Activated naive CD4-positive, alpha-beta T cell treated with anti-CD3 and anti-CD28 coated beads, Interleukin-2, amount 50 U/mL, for 24 hours (primary cell): ENCODE data around the gene TMEM30A.

Experiments
- H3K27ac Mint-ChIP-seq: one replicate; pipeline ENCODE4 v1.8.0; 2021; ENCODE audit warnings: mild to moderate bottlenecking, mixed read lengths
- H3K27me3 Mint-ChIP-seq: one replicate; pipeline ENCODE4 v1.8.0; 2021; ENCODE audit warnings: mixed read lengths
- H3K36me3 Mint-ChIP-seq: one replicate; pipeline ENCODE4 v1.8.0; 2021; ENCODE audit warnings: mixed read lengths
- H3K4me1 Mint-ChIP-seq: one replicate; pipeline ENCODE4 v1.8.0; 2021; ENCODE audit warnings: mixed read lengths
- H3K4me3 Mint-ChIP-seq: one replicate; pipeline ENCODE4 v1.8.0; 2021; ENCODE audit warnings: mild to moderate bottlenecking, mixed read lengths
- H3K9me3 Mint-ChIP-seq: one replicate; pipeline ENCODE4 v1.8.0; 2021; ENCODE audit warnings: mixed read lengths

TMEM30A gene

GRCh38 chr6:75284632-75285282 lies at the start of gene TMEM30A:
Gene TMEM30A (minus strand): TSS chr6:75284792. CDS start chr6:75284638, 154 bp downstream.
- Mint-ChIP-seq H3K27ac (no peak within 1 kb of the TSS), H3K27me3 (no peaks in the 10 kb centered on the region), H3K4me1 (peaks cover 58% of the 10 kb centered on the region), H3K36me3 (peaks cover 6% of the 10 kb centered on the region), H3K9me3 (no peaks in the 10 kb centered on the region), H3K4me3 (no peak within 1 kb of the TSS)

- no peaks in the 10 kb centered on the region for H3K4me1 Mint-ChIP-seq
- no peaks in the 10 kb centered on the region for H3K9me3 Mint-ChIP-seq
- H3K4me3 Mint-ChIP-seq = no peak overlapping the region
- peaks cover 3% of the 10 kb centered on the region for H3K27me3 Mint-ChIP-seq
- H3K36me3 Mint-ChIP-seq = no peaks in the 10 kb centered on the region
- H3K27ac Mint-ChIP-seq = no peak overlapping the region
Measured at GRCh38 chr6:75333676-75334200, 49.1 kb upstream of the TMEM30A start.

- Mint-ChIP-seq H3K27ac (no peak overlapping the region), H3K4me1 (no peaks in the 10 kb centered on the region), H3K36me3 (no peaks in the 10 kb centered on the region), H3K27me3 (peaks cover 8% of the 10 kb centered on the region), H3K9me3 (no peaks in the 10 kb centered on the region), H3K4me3 (no peak overlapping the region)
Measured at GRCh38 chr6:75331151-75331550, 46.6 kb upstream of the TMEM30A start.

- Mint-ChIP-seq H3K27ac (no peak overlapping the region), H3K4me1 (no peaks in the 10 kb centered on the region), H3K9me3 (no peaks in the 10 kb centered on the region), H3K36me3 (no peaks in the 10 kb centered on the region), H3K27me3 (peaks cover 8% of the 10 kb centered on the region), H3K4me3 (no peak overlapping the region)
Measured at GRCh38 chr6:75329703-75330102, 45.1 kb upstream of the TMEM30A start.

GRCh38 chr6:75327807-75328206 lies 43.2 kb upstream of the TMEM30A start:
- no peaks in the 10 kb centered on the region for H3K36me3 Mint-ChIP-seq
- no peaks in the 10 kb centered on the region for H3K4me1 Mint-ChIP-seq
- peaks cover 8% of the 10 kb centered on the region for H3K27me3 Mint-ChIP-seq
- H3K27ac Mint-ChIP-seq = no peak overlapping the region
- no peaks in the 10 kb centered on the region for H3K9me3 Mint-ChIP-seq
- H3K4me3 Mint-ChIP-seq = no peak overlapping the region

GRCh38 chr6:75326557-75327258 lies 42.1 kb upstream of the TMEM30A start:
- Mint-ChIP-seq H3K36me3 (no peaks in the 10 kb centered on the region), H3K4me1 (no peaks in the 10 kb centered on the region), H3K4me3 (no peak overlapping the region), H3K27ac (no peak overlapping the region), H3K9me3 (no peaks in the 10 kb centered on the region), H3K27me3 (peaks cover 11% of the 10 kb centered on the region)

- Mint-ChIP-seq H3K36me3 (no peaks in the 10 kb centered on the region), H3K4me1 (no peaks in the 10 kb centered on the region), H3K27ac (no peak overlapping the region), H3K27me3 (peaks cover 7% of the 10 kb centered on the region), H3K9me3 (no peaks in the 10 kb centered on the region), H3K4me3 (no peak overlapping the region)
Measured at GRCh38 chr6:75318900-75319299, 34.3 kb upstream of the TMEM30A start.

GRCh38 chr6:75317503-75318206 lies 33.1 kb upstream of the TMEM30A start:
- Mint-ChIP-seq H3K27me3 (peaks cover 10% of the 10 kb centered on the region), H3K36me3 (no peaks in the 10 kb centered on the region), H3K4me1 (no peaks in the 10 kb centered on the region), H3K27ac (no peak overlapping the region), H3K9me3 (no peaks in the 10 kb centered on the region), H3K4me3 (no peak overlapping the region)

GRCh38 chr6:75315978-75316377 lies 31.4 kb upstream of the TMEM30A start:
- H3K4me1 Mint-ChIP-seq = no peaks in the 10 kb centered on the region
- no peaks in the 10 kb centered on the region for H3K9me3 Mint-ChIP-seq
- no peaks in the 10 kb centered on the region for H3K36me3 Mint-ChIP-seq
- no peak overlapping the region for H3K4me3 Mint-ChIP-seq
- H3K27ac Mint-ChIP-seq = no peak overlapping the region
- H3K27me3 Mint-ChIP-seq = peaks cover 9% of the 10 kb centered on the region

- Mint-ChIP-seq H3K27ac (no peak overlapping the region), H3K9me3 (no peaks in the 10 kb centered on the region), H3K27me3 (peaks cover 2% of the 10 kb centered on the region), H3K4me3 (no peak overlapping the region), H3K36me3 (no peaks in the 10 kb centered on the region), H3K4me1 (peaks cover 11% of the 10 kb centered on the region)
Measured at GRCh38 chr6:75308250-75308988, 23.8 kb upstream of the TMEM30A start.

GRCh38 chr6:75307364-75308004 lies 22.9 kb upstream of the TMEM30A start:
- peaks cover 2% of the 10 kb centered on the region for H3K27me3 Mint-ChIP-seq
- peaks cover 11% of the 10 kb centered on the region for H3K4me1 Mint-ChIP-seq
- no peaks in the 10 kb centered on the region for H3K36me3 Mint-ChIP-seq
- H3K27ac Mint-ChIP-seq = no peak overlapping the region
- no peak overlapping the region for H3K4me3 Mint-ChIP-seq
- H3K9me3 Mint-ChIP-seq = no peaks in the 10 kb centered on the region

- no peaks in the 10 kb centered on the region for H3K27me3 Mint-ChIP-seq
- no peak overlapping the region for H3K27ac Mint-ChIP-seq
- H3K4me1 Mint-ChIP-seq = peaks cover 11% of the 10 kb centered on the region
- no peaks in the 10 kb centered on the region for H3K9me3 Mint-ChIP-seq
- no peaks in the 10 kb centered on the region for H3K36me3 Mint-ChIP-seq
- peak overlapping the region; percentile 6 for H3K4me3 Mint-ChIP-seq
Measured at GRCh38 chr6:75306064-75306463, 21.5 kb upstream of the TMEM30A start.

GRCh38 chr6:75305573-75305972 lies 21.0 kb upstream of the TMEM30A start:
- H3K4me3 Mint-ChIP-seq = no peak overlapping the region
- H3K27me3 Mint-ChIP-seq = no peaks in the 10 kb centered on the region
- H3K9me3 Mint-ChIP-seq = no peaks in the 10 kb centered on the region

GRCh38 chr6:75302280-75302679 lies 17.7 kb upstream of the TMEM30A start:
- Mint-ChIP-seq H3K27ac (no peak overlapping the region), H3K36me3 (no peaks in the 10 kb centered on the region), H3K4me3 (no peak overlapping the region), H3K9me3 (no peaks in the 10 kb centered on the region), H3K27me3 (no peaks in the 10 kb centered on the region), H3K4me1 (peaks cover 11% of the 10 kb centered on the region)

More at GRCh38 chr6:75305573-75305972, 21.0 kb upstream of the TMEM30A start:
- no peak overlapping the region for H3K27ac Mint-ChIP-seq
- peaks cover 11% of the 10 kb centered on the region for H3K4me1 Mint-ChIP-seq
- no peaks in the 10 kb centered on the region for H3K36me3 Mint-ChIP-seq

GRCh38 chr6:75301537-75301936 lies 16.9 kb upstream of the TMEM30A start:
- Mint-ChIP-seq H3K27ac (no peak overlapping the region), H3K4me3 (no peak overlapping the region), H3K9me3 (no peaks in the 10 kb centered on the region), H3K4me1 (peaks cover 8% of the 10 kb centered on the region), H3K27me3 (no peaks in the 10 kb centered on the region), H3K36me3 (no peaks in the 10 kb centered on the region)
